Loucy (cell line): Measurements from ENCODE around the gene LRRC30.

Experiments used
- H2AFZ ChIP-seq: fragments of 200-600 bp; sonication (generic); 2 replicates; pipeline ENCODE4 v1.6.0; 2016; ENCODE audit warnings: antibody characterized with exemption, mild to moderate bottlenecking, low read length, moderate library complexity
- H3F3A ChIP-seq: fragments of 200-600 bp; 2 replicates; pipeline ENCODE4 v1.6.0; 2016; ENCODE audit warnings: antibody characterized with exemption, low read depth, mild to moderate bottlenecking
- H3K27me3 ChIP-seq: fragments of 200-600 bp; sonication (generic); 2 replicates; pipeline ENCODE4 v1.6.1; 2014; ENCODE audit warnings: low read length, mild to moderate bottlenecking; ENCODE audit not compliant: insufficient read depth, poor library complexity, severe bottlenecking
- H3K36me3 ChIP-seq: fragments of 200-600 bp; sonication (generic); 2 replicates; pipeline ENCODE4 v1.6.1; 2016; ENCODE audit warnings: low read length; ENCODE audit not compliant: insufficient read depth
- H3K4me1 ChIP-seq: fragments of 200-600 bp; sonication (generic); 2 replicates; pipeline ENCODE4 v1.5.1; 2014; ENCODE audit warnings: low read length, mild to moderate bottlenecking; ENCODE audit not compliant: insufficient read depth, poor library complexity, severe bottlenecking
- H3K4me2 ChIP-seq: fragments of 200-600 bp; sonication (generic); 2 replicates; pipeline ENCODE4 v1.6.0; 2014; ENCODE audit warnings: antibody characterized with exemption, low read length, low read depth, mild to moderate bottlenecking; ENCODE audit not compliant: poor library complexity, severe bottlenecking
- H3K4me3 ChIP-seq: fragments of 200-600 bp; sonication (generic); 2 replicates; pipeline ENCODE4 v1.5.1; 2014; ENCODE audit warnings: low read length, mild to moderate bottlenecking, mixed read lengths; ENCODE audit not compliant: poor library complexity, severe bottlenecking
- H3K79me2 ChIP-seq: fragments of 200-600 bp; sonication (generic); 2 replicates; pipeline ENCODE4 v1.6.1; 2014; ENCODE audit warnings: low read length; ENCODE audit not compliant: insufficient read depth
- H3K9ac ChIP-seq: fragments of 200-600 bp; sonication (generic); 2 replicates; pipeline ENCODE4 v1.6.0; 2014; ENCODE audit warnings: mild to moderate bottlenecking, low read depth, low read length, moderate library complexity; ENCODE audit not compliant: poor library complexity, severe bottlenecking
- H3K9me2 ChIP-seq: fragments of 200-600 bp; sonication (generic); replicated peaks from 2 replicates; pipeline ENCODE4 v1.6.1; 2016; ENCODE audit warnings: low read depth, low read length, mixed read lengths
- H3K9me3 ChIP-seq: fragments of 200-600 bp; sonication (generic); 2 replicates; pipeline ENCODE4 v1.6.1; 2014; ENCODE audit warnings: mild to moderate bottlenecking, antibody characterized with exemption, low read length, low read depth; ENCODE audit not compliant: insufficient read depth
- H4K20me1 ChIP-seq: fragments of 200-600 bp; sonication (generic); 2 replicates; pipeline ENCODE4 v1.6.0; 2014; ENCODE audit warnings: antibody characterized with exemption, low read length, mild to moderate bottlenecking; ENCODE audit not compliant: insufficient read depth, poor library complexity, severe bottlenecking
- CTCF ChIP-seq: fragments of 200-600 bp; sonication (generic); conservative IDR thresholded peaks from 2 replicates; pipeline ENCODE4 v1.5.1; 2014; ENCODE audit warnings: mild to moderate bottlenecking, antibody characterized with exemption, low read length
- EZH2phosphoT487 ChIP-seq: fragments of 200-600 bp; IDR thresholded peaks from 2 replicates; pipeline ENCODE4 v1.6.1; 2018; ENCODE audit warnings: antibody characterized with exemption, mild to moderate bottlenecking, moderate library complexity, borderline replicate concordance

LRRC30 gene

GRCh38 chr18:7242926-7243325 is 12.0 kb downstream of the LRRC30 start:
- no peaks in the 10 kb centered on the region for H3K4me1 ChIP-seq
- H3K4me3 ChIP-seq: no peak overlapping the region
- no peak overlapping the region for H2AFZ ChIP-seq
- no peaks in the 10 kb centered on the region for H3K36me3 ChIP-seq
- no peaks in the 10 kb centered on the region for H3K27me3 ChIP-seq
- no peaks in the 10 kb centered on the region for H3K79me2 ChIP-seq
- H3K9me3 ChIP-seq: no peaks in the 10 kb centered on the region
- no peaks in the 10 kb centered on the region for H3F3A ChIP-seq
- no peaks in the 10 kb centered on the region for H4K20me1 ChIP-seq
- no peak overlapping the region for H3K9ac ChIP-seq
- TF ChIP-seq EZH2phosphoT487 (no peak), CTCF (no peak)
- no peaks in the 10 kb centered on the region for H3K9me2 ChIP-seq
- H3K4me2 ChIP-seq: no peak overlapping the region

GRCh38 chr18:7248877-7249276 is 18.0 kb downstream of the LRRC30 start:
- no peaks in the 10 kb centered on the region; the same call in 1 of the 2 replicates for H3K9me3 ChIP-seq
- H2AFZ ChIP-seq: no peak overlapping the region
- H3K4me2 ChIP-seq: no peak overlapping the region
- H4K20me1 ChIP-seq: no peaks in the 10 kb centered on the region
- no peaks in the 10 kb centered on the region for H3K4me1 ChIP-seq
- H3K4me3 ChIP-seq: no peak overlapping the region
- no peaks in the 10 kb centered on the region for H3K27me3 ChIP-seq
- H3F3A ChIP-seq: no peaks in the 10 kb centered on the region
- H3K9ac ChIP-seq: no peak overlapping the region
- no peaks in the 10 kb centered on the region for H3K79me2 ChIP-seq
- H3K9me2 ChIP-seq: no peaks in the 10 kb centered on the region
- TF ChIP-seq EZH2phosphoT487 (no peak), CTCF (no peak)
- no peaks in the 10 kb centered on the region for H3K36me3 ChIP-seq

DNA sequence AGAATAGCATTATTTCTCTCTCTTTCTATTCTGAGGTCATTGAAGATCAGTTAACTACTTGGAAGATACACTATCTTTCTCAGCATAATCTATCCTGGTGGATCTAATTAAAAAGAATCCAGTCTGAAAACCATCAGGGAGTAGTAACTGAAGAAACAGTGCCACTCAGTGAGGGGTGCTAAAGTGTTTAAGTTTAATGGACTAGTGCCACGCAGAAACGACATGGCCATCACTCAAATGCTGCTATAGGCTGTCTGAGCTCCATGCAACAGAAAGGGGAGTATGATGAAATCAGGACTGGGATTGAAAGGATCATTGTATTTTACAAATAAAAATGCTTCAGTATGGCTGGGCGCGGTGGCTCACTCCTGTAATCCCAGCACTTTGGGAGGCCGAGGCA is 23.3 kb downstream of the LRRC30 start:
- Histone ChIP-seq H3K4me3 (no peak overlapping the region), H3K9me3 (no peaks in the 10 kb centered on the region; the same call in 1 of the 2 replicates), H3K4me2 (no peak overlapping the region), H3K9ac (no peak overlapping the region), H3K27me3 (no peaks in the 10 kb centered on the region), H4K20me1 (no peaks in the 10 kb centered on the region), H3K4me1 (no peaks in the 10 kb centered on the region), H3K36me3 (no peaks in the 10 kb centered on the region), H3K9me2 (no peaks in the 10 kb centered on the region), H3F3A (no peaks in the 10 kb centered on the region), H3K79me2 (no peaks in the 10 kb centered on the region), H2AFZ (no peak overlapping the region)
- no peak for TF ChIP-seq CTCF
- TF ChIP-seq EZH2phosphoT487: no peak
